BJ (cell line): ENCODE measurements around the gene POFUT1. TPM values are rescaled to one million over a fixed set of nuclear protein-coding genes. Genes with fewer than 3 reads are reported as not detected.

Experiments
- CTCF ChIA-PET: fragments of 350-600 bp; formaldehyde crosslinking; extraction: SDS; loops from one replicate; lab custom pipeline; 2021; ENCODE audit warnings: antibody characterized with exemption, inconsistent platforms; lab: Yijun Ruan, JAX
- POLR2A ChIA-PET: fragments of 300-600 bp; sonication (Branson Sonifier 250); formaldehyde crosslinking; extraction: SDS; loops from one replicate; lab custom pipeline; 2021; ENCODE audit warnings: antibody characterized with exemption; lab: Charles Lee
- DNase-seq: peaks from one replicate; pipeline ENCODE4 v3.0.0-alpha.2; 2011; ENCODE audit warnings: low read depth
- H3K27me3 ChIP-seq: 2 replicates; pipeline ENCODE4 v1.6.0; 2011; ENCODE audit warnings: low read length; ENCODE audit not compliant: control insufficient read depth, insufficient read depth
- H3K36me3 ChIP-seq: 2 replicates; pipeline ENCODE4 v1.5.1; 2011; ENCODE audit warnings: low read length; ENCODE audit not compliant: control insufficient read depth, insufficient read depth
- H3K4me3 ChIP-seq: 2 replicates; pipeline ENCODE4 v1.5.1; 2011; ENCODE audit warnings: low read depth, mild to moderate bottlenecking, control low read depth, low read length
- CTCF ChIP-seq: IDR thresholded peaks from 2 replicates; pipeline ENCODE4 v1.5.1; 2011; ENCODE audit warnings: low read depth, mild to moderate bottlenecking, control low read depth, inconsistent platforms, low read length, moderate library complexity; ENCODE audit not compliant: insufficient read depth
- polyA plus RNA-seq: library from polyadenylated mRNA; depleted of rRNA; stranded (reverse); fragments of >200 nt; gene quantifications from 2 replicates; pipeline ENCODE4 v1.2.3, GENCODE V29; 2011

POFUT1 gene
- polyA plus RNA-seq, 1 experiment = 56.7 TPM

- H3K36me3 ChIP-seq = peaks cover 2% of the 10 kb centered on the region
- ChIA-PET POLR2A (no interaction called here), CTCF (interaction anchor here (0.6 kb wide), 1 partner anchor 14 kb away, joined by 3 read pairs; no protein-coding TSS in a partner anchor)
- H3K27me3 ChIP-seq = no peaks in the 10 kb centered on the region
- peak overlapping the region; percentile 95 for H3K4me3 ChIP-seq
- no peak for DNase-seq
- no peak for TF ChIP-seq CTCF
Measured at GRCh38 chr20:32205843-32206759, 1.6 kb upstream of the POFUT1 start.

- Histone ChIP-seq H3K27me3 (no peaks in the 10 kb centered on the region), H3K4me3 (peak overlapping the region; percentile 95), H3K36me3 (0 out of 2 replicates have a peak, but pooled peaks cover 3% of the 10 kb centered on the region)
- ChIA-PET CTCF (no interaction called here), POLR2A (no interaction called here)
- no peak for TF ChIP-seq CTCF
- DNase-seq = no peak
Measured at GRCh38 chr20:32206760-32207625, 687 bp upstream of the POFUT1 start.

DNA sequence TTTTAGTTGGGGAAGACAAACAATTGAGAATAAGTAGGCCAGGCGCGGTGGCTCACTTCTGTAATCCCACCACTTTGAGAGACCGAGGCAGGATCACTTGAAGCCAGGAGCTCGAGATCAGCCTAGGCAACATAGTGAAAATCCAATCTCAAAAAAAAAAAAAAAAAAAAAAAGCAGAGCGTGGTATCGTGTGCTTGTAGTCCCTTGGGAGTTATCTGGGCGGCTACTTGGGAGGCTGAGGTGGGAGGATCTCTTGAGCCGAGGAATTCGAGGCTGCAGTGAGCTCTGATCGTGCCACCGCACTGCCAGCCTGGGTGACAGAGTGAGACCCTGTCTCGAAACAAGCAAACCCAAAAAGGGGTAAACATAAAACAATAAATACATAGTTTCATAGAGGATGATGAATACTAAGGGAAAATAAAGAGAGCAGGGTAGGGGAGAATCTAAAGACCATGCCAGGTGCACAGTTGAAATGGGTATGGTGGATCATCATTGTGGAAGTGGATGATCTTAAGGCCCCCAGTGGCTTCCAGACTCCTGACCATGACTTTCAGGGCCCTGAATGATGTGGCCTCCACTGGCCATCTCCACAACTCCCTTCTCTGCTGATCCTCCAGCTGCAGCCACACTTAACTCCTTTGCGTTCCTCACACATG lies 947 bp downstream of the POFUT1 start:
- no peak for DNase-seq
- Histone ChIP-seq H3K27me3 (no peaks in the 10 kb centered on the region), H3K4me3 (peak overlapping the region; percentile 86), H3K36me3 (peaks cover 5% of the 10 kb centered on the region)
- ChIA-PET CTCF (no interaction called here), POLR2A (no interaction called here)
- no peak for TF ChIP-seq CTCF

DNA sequence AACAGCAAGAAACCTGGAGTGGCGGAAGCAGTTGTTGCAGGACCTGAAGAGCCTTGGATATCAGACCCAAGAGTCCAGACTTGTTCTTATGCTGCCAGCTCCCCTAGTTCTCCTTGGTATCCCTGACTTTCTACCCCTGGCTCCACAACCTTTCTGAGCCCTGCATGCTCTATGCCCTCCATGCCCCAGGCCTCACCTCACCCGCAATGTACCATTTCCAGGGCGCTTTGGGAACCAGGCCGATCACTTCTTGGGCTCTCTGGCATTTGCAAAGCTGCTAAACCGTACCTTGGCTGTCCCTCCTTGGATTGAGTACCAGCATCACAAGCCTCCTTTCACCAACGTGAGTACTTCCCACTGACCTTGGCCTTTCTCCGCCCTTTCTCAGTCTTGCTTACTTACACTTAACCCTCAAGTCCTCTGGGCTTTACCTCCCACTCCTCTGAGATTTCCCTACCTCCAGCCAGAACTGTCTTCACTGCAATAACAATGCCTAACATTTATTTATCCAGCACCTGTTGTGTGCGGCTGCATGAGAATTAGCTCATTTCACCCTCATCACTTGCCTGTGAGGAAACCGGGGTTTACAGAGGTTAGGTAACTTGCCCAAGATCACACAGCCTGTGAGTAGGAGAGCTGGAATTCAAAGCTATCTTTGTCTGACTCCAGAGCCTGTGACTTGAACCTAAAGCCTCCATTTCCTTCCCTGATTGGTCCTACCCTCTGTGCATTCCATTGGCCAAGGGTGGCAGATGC lies 2.3 kb downstream of the POFUT1 start:
- no peak overlapping the region for H3K4me3 ChIP-seq
- ChIA-PET POLR2A (no interaction called here), CTCF (interaction anchor here (0.9 kb wide), 1 partner anchor 246 kb away, joined by 3 read pairs; no protein-coding TSS in a partner anchor)
- peaks cover 5% of the 10 kb centered on the region for H3K36me3 ChIP-seq
- no peaks in the 10 kb centered on the region for H3K27me3 ChIP-seq
- TF ChIP-seq CTCF = no peak
- DNase-seq = no peak
